HL-60 (cell line): ENCODE data around the gene EXOSC5.

ENCODE experiments used
- DNase-seq, 2 experiments: peaks; one replicate each; pipeline ENCODE4 v3.0.0-alpha.2; 2010 to 2020; ENCODE audit warnings: low read depth in 1 of 2, low spot score in 1 of 2
- H3K27ac ChIP-seq: fragments of 250-450 bp; sonication (Bioruptor Pico); replicated peaks from 2 replicates; pipeline ENCODE4 v1.5.1; 2020; ENCODE audit warnings: mild to moderate bottlenecking, moderate library complexity
- H3K27me3 ChIP-seq: fragments of 250-450 bp; sonication (Bioruptor Pico); 2 replicates; pipeline ENCODE4 v1.5.1; 2021; ENCODE audit warnings: mild to moderate bottlenecking, moderate library complexity; ENCODE audit not compliant: insufficient read depth, poor library complexity, severe bottlenecking
- H3K4me3 ChIP-seq: replicated peaks from 2 replicates; pipeline ENCODE4 v1.5.1; 2011; ENCODE audit warnings: mild to moderate bottlenecking, control low read depth, low read length; ENCODE audit not compliant: insufficient read depth
- GABPA ChIP-seq: IDR thresholded peaks from 2 replicates; pipeline ENCODE4 v1.6.1; 2012; ENCODE audit warnings: low read depth
- POLR2AphosphoS5 ChIP-seq: IDR thresholded peaks from 2 replicates; pipeline ENCODE4 v1.6.1; 2012; ENCODE audit warnings: low read depth
- SPI1 ChIP-seq: IDR thresholded peaks from 2 replicates; pipeline ENCODE4 v1.6.1; 2012; ENCODE audit warnings: low read depth, mild to moderate bottlenecking, borderline replicate concordance
- TF ChIP-seq, protein P1 (sequence below): IDR thresholded peaks from one replicate; pipeline ENCODE4 v1.5.1; 2011; ENCODE audit warnings: low read length, control low read depth, inconsistent platforms; ENCODE audit not compliant: insufficient read depth
- TF ChIP-seq, protein P2 (sequence below): IDR thresholded peaks from 2 replicates; pipeline ENCODE4 v1.6.1; 2012; ENCODE audit warnings: low read depth; ENCODE audit not compliant: insufficient replicate concordance

The EXOSC5 gene

DNA sequence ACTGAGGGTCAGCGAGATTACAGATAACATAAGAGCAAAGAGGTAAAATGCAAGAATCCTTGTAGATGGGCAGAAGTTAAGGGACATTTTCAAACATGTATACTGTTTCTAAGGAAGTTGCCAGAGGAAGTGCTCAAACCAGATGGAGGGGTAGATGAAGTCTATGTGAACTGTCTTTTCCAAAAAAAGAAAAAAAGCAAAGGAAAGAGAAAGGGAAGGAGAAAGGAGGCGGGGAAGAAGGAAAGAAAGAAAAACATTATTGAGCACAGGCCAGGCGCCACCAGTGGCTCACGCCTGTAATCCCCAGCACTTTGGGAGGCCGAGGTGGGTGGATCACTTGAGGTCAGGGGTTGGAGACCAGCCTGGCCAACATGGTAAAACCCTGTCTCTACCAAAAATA is 37.3 kb upstream of the EXOSC5 start:
- Histone ChIP-seq H3K27ac (no peak overlapping the region; the same call in none of the 2 replicates), H3K27me3 (no peaks in the 10 kb centered on the region), H3K4me3 (no peak overlapping the region)
- TF ChIP-seq, protein P1, sequence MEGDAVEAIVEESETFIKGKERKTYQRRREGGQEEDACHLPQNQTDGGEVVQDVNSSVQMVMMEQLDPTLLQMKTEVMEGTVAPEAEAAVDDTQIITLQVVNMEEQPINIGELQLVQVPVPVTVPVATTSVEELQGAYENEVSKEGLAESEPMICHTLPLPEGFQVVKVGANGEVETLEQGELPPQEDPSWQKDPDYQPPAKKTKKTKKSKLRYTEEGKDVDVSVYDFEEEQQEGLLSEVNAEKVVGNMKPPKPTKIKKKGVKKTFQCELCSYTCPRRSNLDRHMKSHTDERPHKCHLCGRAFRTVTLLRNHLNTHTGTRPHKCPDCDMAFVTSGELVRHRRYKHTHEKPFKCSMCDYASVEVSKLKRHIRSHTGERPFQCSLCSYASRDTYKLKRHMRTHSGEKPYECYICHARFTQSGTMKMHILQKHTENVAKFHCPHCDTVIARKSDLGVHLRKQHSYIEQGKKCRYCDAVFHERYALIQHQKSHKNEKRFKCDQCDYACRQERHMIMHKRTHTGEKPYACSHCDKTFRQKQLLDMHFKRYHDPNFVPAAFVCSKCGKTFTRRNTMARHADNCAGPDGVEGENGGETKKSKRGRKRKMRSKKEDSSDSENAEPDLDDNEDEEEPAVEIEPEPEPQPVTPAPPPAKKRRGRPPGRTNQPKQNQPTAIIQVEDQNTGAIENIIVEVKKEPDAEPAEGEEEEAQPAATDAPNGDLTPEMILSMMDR: no peak
- peak; percentile 73 for TF ChIP-seq SPI1
- DNase-seq: no peak

DNA sequence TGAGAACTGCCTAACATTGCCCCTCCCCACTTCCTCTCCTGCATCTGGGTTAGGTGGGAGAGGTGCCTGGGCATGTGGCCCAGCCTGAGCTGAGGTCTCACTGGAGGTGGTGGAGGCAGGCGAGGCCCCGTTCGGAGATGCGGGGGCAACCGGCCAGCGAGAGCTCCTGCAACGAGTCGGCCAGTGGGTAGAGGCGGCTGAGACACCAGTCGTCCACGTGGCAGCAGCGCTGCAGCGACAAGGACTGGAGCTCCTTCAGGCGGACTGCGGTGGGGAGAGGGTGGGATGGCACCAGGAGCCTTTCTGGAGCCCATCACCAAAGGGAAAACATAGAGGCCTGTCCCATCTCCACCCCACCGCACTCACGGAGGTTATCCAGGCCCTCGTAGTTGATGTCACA is 36.0 kb upstream of the EXOSC5 start:
- no peak overlapping the region for H3K27ac ChIP-seq

DNA sequence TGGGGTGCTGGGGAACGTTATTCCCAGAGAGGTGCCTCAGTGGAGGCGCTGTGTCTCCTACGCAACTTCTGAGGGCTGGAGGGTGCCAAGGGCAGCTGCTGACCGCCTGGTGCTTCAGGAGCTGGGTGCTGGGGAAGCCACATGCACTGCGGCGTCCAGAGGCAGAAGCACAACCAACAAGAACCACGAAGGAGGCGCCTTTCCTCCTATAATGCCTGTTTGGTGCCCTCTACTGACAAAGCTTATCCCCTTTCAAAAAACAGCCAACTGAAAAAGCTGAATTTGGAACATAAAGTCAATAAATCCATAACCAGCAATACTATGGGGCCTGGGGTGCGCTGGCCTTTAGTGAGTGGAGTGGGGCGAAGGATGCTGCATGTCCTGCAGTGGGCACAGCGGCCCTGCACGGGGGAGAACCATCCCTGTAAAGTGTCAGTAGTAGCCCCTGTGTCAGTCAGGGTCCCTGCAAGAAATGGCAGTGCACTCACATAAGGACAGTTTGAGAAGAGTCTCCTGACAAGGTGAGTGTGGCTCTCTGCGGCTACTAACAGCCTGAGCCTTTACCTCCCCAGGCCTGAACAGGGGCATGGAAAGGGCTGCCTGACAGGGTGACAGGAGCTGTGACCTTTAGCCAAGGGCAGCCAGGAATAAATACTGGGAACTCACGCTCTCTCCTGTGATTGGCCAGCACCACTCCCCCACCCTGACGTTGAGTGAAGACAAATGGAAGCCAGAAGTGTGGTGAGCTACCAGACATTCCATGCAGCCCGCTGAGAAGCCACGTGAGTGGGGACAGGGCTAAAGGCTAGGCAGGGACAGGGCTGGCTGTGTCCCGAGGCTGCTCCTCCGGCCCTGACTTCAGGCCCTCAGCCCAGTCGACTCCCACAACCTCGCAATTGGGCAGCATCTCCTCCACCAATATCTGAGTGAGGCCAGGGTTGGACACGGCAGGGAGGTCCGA is 34.5 kb upstream of the EXOSC5 start:
- peak in 1 of 2 experiments; percentile 80 for DNase-seq
- TF ChIP-seq, protein P1: peak; percentile 32
- TF ChIP-seq, protein P2, sequence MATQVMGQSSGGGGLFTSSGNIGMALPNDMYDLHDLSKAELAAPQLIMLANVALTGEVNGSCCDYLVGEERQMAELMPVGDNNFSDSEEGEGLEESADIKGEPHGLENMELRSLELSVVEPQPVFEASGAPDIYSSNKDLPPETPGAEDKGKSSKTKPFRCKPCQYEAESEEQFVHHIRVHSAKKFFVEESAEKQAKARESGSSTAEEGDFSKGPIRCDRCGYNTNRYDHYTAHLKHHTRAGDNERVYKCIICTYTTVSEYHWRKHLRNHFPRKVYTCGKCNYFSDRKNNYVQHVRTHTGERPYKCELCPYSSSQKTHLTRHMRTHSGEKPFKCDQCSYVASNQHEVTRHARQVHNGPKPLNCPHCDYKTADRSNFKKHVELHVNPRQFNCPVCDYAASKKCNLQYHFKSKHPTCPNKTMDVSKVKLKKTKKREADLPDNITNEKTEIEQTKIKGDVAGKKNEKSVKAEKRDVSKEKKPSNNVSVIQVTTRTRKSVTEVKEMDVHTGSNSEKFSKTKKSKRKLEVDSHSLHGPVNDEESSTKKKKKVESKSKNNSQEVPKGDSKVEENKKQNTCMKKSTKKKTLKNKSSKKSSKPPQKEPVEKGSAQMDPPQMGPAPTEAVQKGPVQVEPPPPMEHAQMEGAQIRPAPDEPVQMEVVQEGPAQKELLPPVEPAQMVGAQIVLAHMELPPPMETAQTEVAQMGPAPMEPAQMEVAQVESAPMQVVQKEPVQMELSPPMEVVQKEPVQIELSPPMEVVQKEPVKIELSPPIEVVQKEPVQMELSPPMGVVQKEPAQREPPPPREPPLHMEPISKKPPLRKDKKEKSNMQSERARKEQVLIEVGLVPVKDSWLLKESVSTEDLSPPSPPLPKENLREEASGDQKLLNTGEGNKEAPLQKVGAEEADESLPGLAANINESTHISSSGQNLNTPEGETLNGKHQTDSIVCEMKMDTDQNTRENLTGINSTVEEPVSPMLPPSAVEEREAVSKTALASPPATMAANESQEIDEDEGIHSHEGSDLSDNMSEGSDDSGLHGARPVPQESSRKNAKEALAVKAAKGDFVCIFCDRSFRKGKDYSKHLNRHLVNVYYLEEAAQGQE: no peak
- TF ChIP-seq GABPA: no peak

More for the DNA sequence above, 36.0 kb upstream of the EXOSC5 start:
- no peak overlapping the region for H3K4me3 ChIP-seq
- H3K27me3 ChIP-seq: no peaks in the 10 kb centered on the region
- TF ChIP-seq GABPA (no peak), POLR2AphosphoS5 (no peak), SPI1 (no peak)
- TF ChIP-seq, protein P1: no peak
- TF ChIP-seq, protein P2: no peak
- DNase-seq: no peak

More for the DNA sequence above, 34.5 kb upstream of the EXOSC5 start:
- Histone ChIP-seq H3K4me3 (no peak overlapping the region), H3K27ac (peak overlapping the region; percentile 46; the same call in 1 of the 2 replicates), H3K27me3 (no peaks in the 10 kb centered on the region)
